Testis (tissue), 3 donors: ENCODE measurements around the gene CPAMD8. TPM values are rescaled to one million over a fixed set of nuclear protein-coding genes. Genes with fewer than 3 reads are reported as not detected.
"Not testable (repeated sequence)": the region's sequence is repeated elsewhere in the genome, so short reads cannot be mapped to it uniquely, and the experiment has no call there.

Experiments
- DNase-seq: peaks from one replicate; pipeline ENCODE4 v3.0.0-alpha.2; 2019
- H3K27ac ChIP-seq, 2 donors: fragments of 200-600 bp; sonication (generic); one replicate each; pipeline ENCODE4 v1.5.1; 2019
- H3K27me3 ChIP-seq: fragments of 200-600 bp; sonication (generic); one replicate; pipeline ENCODE4 v1.5.1; 2019
- H3K36me3 ChIP-seq: fragments of 200-600 bp; sonication (generic); one replicate; pipeline ENCODE4 v1.5.1; 2017; ENCODE audit warnings: low read depth; ENCODE audit errors: missing control alignments
- H3K4me1 ChIP-seq: fragments of 200-600 bp; sonication (generic); one replicate; pipeline ENCODE4 v1.5.1; 2019
- H3K4me3 ChIP-seq, 2 donors: fragments of 200-600 bp; sonication (generic); one replicate each; pipeline ENCODE4 v1.5.1; 2017 to 2019
- H3K9me3 ChIP-seq: fragments of 200-600 bp; sonication (generic); one replicate; pipeline ENCODE4 v1.5.1; 2017
- POLR2A ChIP-seq: fragments of 450-650 bp; IDR thresholded peaks from one replicate; pipeline ENCODE4 v1.6.1; 2017; ENCODE audit warnings: antibody characterized with exemption, mild to moderate bottlenecking, moderate library complexity
- WGBS, 2 donors: methylation state at CpG; one replicate each; pipeline ENCODE4 v1.1.5; 2018; 5-methylcytosine and 5-hydroxymethylcytosine counted together
- intact Hi-C: fragments of 100-400 bp; cut with DNase I; formaldehyde crosslinking; loops from one replicate; pipeline ENCODE4 v1.15.1; 2023; ENCODE audit warnings: low total_unique reads
- polyA plus RNA-seq: library from polyadenylated mRNA; stranded (reverse); fragments of 350-450 nt; fragmentation: Illumina TruSeq; extraction: RNeasy Lipid Tissue Mini Kit (QIAGEN cat#74804); gene quantifications from one replicate; pipeline ENCODE4 v1.2.3, GENCODE V29; 2014; ENCODE audit warnings: low read depth, low replicate concordance; ENCODE audit not compliant: insufficient read depth
- total RNA-seq, 2 donors: library from RNA; depleted of rRNA; stranded (reverse); fragments of >200 nt; gene quantifications; one replicate each; pipeline ENCODE4 v1.2.3, GENCODE V29; 2016
- TF ChIP-seq, protein P1 (sequence below), 3 experiments: fragments of 450-650 bp in 2 of 3; fragments of 200-600 bp in 1 of 3; sonication (generic) in 1 of 3; IDR thresholded peaks; one replicate each; pipeline ENCODE4 v1.5.1; 2016 to 2019; ENCODE audit warnings: antibody characterized with exemption in 3 of 3, mild to moderate bottlenecking in 2 of 3, moderate library complexity in 1 of 3

The CPAMD8 gene
- total and polyA plus RNA-seq, 3 donors from 2014 or later: 12.0 to 46.1 (median 30.8) TPM

GRCh38 chr19:16938211-16938610, 88.4 kb downstream of the CPAMD8 start:
- H3K4me3 ChIP-seq: no peak overlapping the region
- no peaks in the 10 kb centered on the region for H3K36me3 ChIP-seq
- no peak overlapping the region for H3K27ac ChIP-seq
- H3K27me3 ChIP-seq: no peaks in the 10 kb centered on the region
- TF ChIP-seq, protein P1, sequence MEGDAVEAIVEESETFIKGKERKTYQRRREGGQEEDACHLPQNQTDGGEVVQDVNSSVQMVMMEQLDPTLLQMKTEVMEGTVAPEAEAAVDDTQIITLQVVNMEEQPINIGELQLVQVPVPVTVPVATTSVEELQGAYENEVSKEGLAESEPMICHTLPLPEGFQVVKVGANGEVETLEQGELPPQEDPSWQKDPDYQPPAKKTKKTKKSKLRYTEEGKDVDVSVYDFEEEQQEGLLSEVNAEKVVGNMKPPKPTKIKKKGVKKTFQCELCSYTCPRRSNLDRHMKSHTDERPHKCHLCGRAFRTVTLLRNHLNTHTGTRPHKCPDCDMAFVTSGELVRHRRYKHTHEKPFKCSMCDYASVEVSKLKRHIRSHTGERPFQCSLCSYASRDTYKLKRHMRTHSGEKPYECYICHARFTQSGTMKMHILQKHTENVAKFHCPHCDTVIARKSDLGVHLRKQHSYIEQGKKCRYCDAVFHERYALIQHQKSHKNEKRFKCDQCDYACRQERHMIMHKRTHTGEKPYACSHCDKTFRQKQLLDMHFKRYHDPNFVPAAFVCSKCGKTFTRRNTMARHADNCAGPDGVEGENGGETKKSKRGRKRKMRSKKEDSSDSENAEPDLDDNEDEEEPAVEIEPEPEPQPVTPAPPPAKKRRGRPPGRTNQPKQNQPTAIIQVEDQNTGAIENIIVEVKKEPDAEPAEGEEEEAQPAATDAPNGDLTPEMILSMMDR (IDR thresholded peaks at IDR 0.05): no peak
- no peak for TF ChIP-seq POLR2A
- intact Hi-C loops: no loop called here
- H3K9me3 ChIP-seq: no peaks in the 10 kb centered on the region
- no peaks in the 10 kb centered on the region for H3K4me1 ChIP-seq
- 93% methylated on average over 11 of the region's 11 CpGs for WGBS, 2 donors
- DNase-seq: no peak

- H3K27me3 ChIP-seq, intact Hi-C loops, H3K27ac ChIP-seq, H3K4me3 ChIP-seq, DNase-seq, H3K9me3 ChIP-seq, H3K36me3 ChIP-seq, H3K4me1 ChIP-seq: not testable (repeated sequence)
- 93 to 96% methylated on average over 12 of the region's 12 CpGs for WGBS, 2 donors
Observed at GRCh38 chr19:16937796-16938195, 88.8 kb downstream of the CPAMD8 start.

- no peaks in the 10 kb centered on the region for H3K36me3 ChIP-seq
- WGBS, 2 donors: 85 to 90% methylated on average over 2 of the region's 2 CpGs
- intact Hi-C loops: no loop called here
Observed at GRCh38 chr19:16936901-16937300, 89.7 kb downstream of the CPAMD8 start.

DNA sequence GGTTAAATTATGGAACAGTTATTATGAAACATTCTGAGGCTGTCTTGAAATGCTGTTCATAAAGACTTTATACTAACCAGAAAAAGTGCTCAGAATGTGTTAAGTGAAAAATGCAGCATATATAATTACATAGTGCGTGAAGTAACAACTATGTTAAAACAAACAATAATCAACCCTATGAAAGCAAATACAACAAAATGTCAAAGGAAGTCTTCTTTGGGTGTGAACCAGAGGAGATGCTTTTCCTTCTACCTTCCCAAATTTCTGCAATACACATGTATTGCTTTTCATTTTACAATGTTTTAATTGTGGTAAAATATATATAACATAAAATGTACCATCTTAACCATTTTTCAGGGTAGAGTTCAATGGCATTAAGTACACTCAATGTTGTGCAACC, 92.1 kb downstream of the CPAMD8 start:
- Histone ChIP-seq H3K9me3 (no peaks in the 10 kb centered on the region), H3K4me1 (no peaks in the 10 kb centered on the region), H3K27ac (no peak overlapping the region), H3K27me3 (no peaks in the 10 kb centered on the region), H3K36me3 (no peaks in the 10 kb centered on the region), H3K4me3 (no peak overlapping the region)
- 94 to 98% methylated on average over 1 of the region's 1 CpG for WGBS, 2 donors
- no peak for TF ChIP-seq POLR2A
- TF ChIP-seq, protein P1 (IDR thresholded peaks at IDR 0.05): no peak
- DNase-seq: no peak
- intact Hi-C loops: no loop called here

More at GRCh38 chr19:16936901-16937300, 89.7 kb downstream of the CPAMD8 start:
- Histone ChIP-seq H3K27ac (no peak overlapping the region), H3K27me3 (no peaks in the 10 kb centered on the region), H3K9me3 (no peaks in the 10 kb centered on the region), H3K4me3 (no peak overlapping the region), H3K4me1 (no peaks in the 10 kb centered on the region)
- no peak for DNase-seq
- TF ChIP-seq, protein P1 (IDR thresholded peaks at IDR 0.05): no peak
- TF ChIP-seq POLR2A: no peak

GRCh38 chr19:16931306-16931705, 95.3 kb downstream of the CPAMD8 start:
- intact Hi-C loops: no loop called here
- Histone ChIP-seq H3K36me3 (no peaks in the 10 kb centered on the region), H3K9me3 (no peaks in the 10 kb centered on the region), H3K27ac (no peak overlapping the region), H3K4me3 (no peak overlapping the region), H3K27me3 (no peaks in the 10 kb centered on the region), H3K4me1 (no peaks in the 10 kb centered on the region)
- WGBS, 2 donors: 92 to 100% methylated on average over 3 to 4 of the region's 4 CpGs
- TF ChIP-seq, protein P1 (IDR thresholded peaks at IDR 0.05): no peak
- no peak for TF ChIP-seq POLR2A
- no peak for DNase-seq
